ENCODE results near the gene BMP8B.
A peak's percentile ranks its signal among the peaks of the same experiment; 100 is the strongest.
"Not testable (repeated sequence)": the region's sequence is repeated elsewhere in the genome, so short reads cannot be mapped to it uniquely, and the experiment has no call there.

Gene BMP8B

GRCh38 chr1:39778463-39779099 lies 10.1 kb downstream of the BMP8B start:
- H3K4me3 ChIP-seq; H3K9me3 ChIP-seq; DNase-seq (ENCODE audit: low spot score in 2 of 2); in situ Hi-C loops (cut with MboI; ENCODE audit: low sequenced_read_pairs); H3K4me1 ChIP-seq; H3K27me3 ChIP-seq (ENCODE audit: low read depth); H3K36me3 ChIP-seq (replicated peaks): not testable (repeated sequence)

- in situ Hi-C loops (cut with MboI; ENCODE audit: low sequenced_read_pairs); H3K4me1 ChIP-seq; H3K36me3 ChIP-seq (replicated peaks); H3K27me3 ChIP-seq (ENCODE audit: low read depth); DNase-seq (ENCODE audit: low spot score in 2 of 2); H3K4me3 ChIP-seq; H3K9me3 ChIP-seq: not testable (repeated sequence)
Measured at GRCh38 chr1:39777896-39778295, 10.8 kb downstream of the BMP8B start.

- H3K4me1 ChIP-seq = peaks cover 9% of the 10 kb centered on the region
- no peaks in the 10 kb centered on the region for H3K27me3 ChIP-seq (ENCODE audit: low read depth)
- DNase-seq (ENCODE audit: low spot score in 2 of 2) = no peak
- in situ Hi-C loops (cut with MboI; ENCODE audit: low sequenced_read_pairs) = no loop called here
- H3K36me3 ChIP-seq (replicated peaks) = no peaks in the 10 kb centered on the region
- no peak overlapping the region for H3K4me3 ChIP-seq
- H3K9me3 ChIP-seq = no peaks in the 10 kb centered on the region
Measured at GRCh38 chr1:39777306-39777705, 11.4 kb downstream of the BMP8B start.

- Histone ChIP-seq H3K27me3 (ENCODE audit: low read depth) (no peaks in the 10 kb centered on the region), H3K36me3 (replicated peaks) (no peaks in the 10 kb centered on the region), H3K4me1 (peaks cover 9% of the 10 kb centered on the region), H3K4me3 (no peak overlapping the region), H3K9me3 (no peaks in the 10 kb centered on the region)
- in situ Hi-C loops (cut with MboI; ENCODE audit: low sequenced_read_pairs) = no loop called here
- DNase-seq (ENCODE audit: low spot score in 2 of 2) = peak in 1 of 2 experiments; percentile 50
Measured at GRCh38 chr1:39776886-39777285, 11.8 kb downstream of the BMP8B start.

- H3K36me3 ChIP-seq (replicated peaks) = no peaks in the 10 kb centered on the region
- H3K4me3 ChIP-seq = no peak overlapping the region
- no peaks in the 10 kb centered on the region for H3K9me3 ChIP-seq
- H3K27me3 ChIP-seq (ENCODE audit: low read depth) = no peaks in the 10 kb centered on the region
- in situ Hi-C loops (cut with MboI; ENCODE audit: low sequenced_read_pairs) = no loop called here
- peaks cover 9% of the 10 kb centered on the region for H3K4me1 ChIP-seq
- no peak for DNase-seq (ENCODE audit: low spot score in 2 of 2)
Measured at GRCh38 chr1:39776400-39776713, 12.3 kb downstream of the BMP8B start.

- in situ Hi-C loops (cut with MboI; ENCODE audit: low sequenced_read_pairs); H3K4me1 ChIP-seq; H3K36me3 ChIP-seq (replicated peaks); H3K27me3 ChIP-seq (ENCODE audit: low read depth); H3K4me3 ChIP-seq; H3K9me3 ChIP-seq; DNase-seq (ENCODE audit: low spot score in 2 of 2): not testable (repeated sequence)
Measured at GRCh38 chr1:39775676-39776399, 12.8 kb downstream of the BMP8B start.

- in situ Hi-C loops (cut with MboI; ENCODE audit: low sequenced_read_pairs); DNase-seq (ENCODE audit: low spot score in 2 of 2): not testable (repeated sequence)
Measured at GRCh38 chr1:39775141-39775540, 13.5 kb downstream of the BMP8B start.

GRCh38 chr1:39773369-39773979 lies 15.2 kb downstream of the BMP8B start:
- H3K4me1 ChIP-seq; H3K27me3 ChIP-seq (ENCODE audit: low read depth); in situ Hi-C loops (cut with MboI; ENCODE audit: low sequenced_read_pairs); H3K9me3 ChIP-seq; DNase-seq (ENCODE audit: low spot score in 2 of 2); H3K36me3 ChIP-seq (replicated peaks); H3K4me3 ChIP-seq: not testable (repeated sequence)

More at GRCh38 chr1:39775141-39775540, 13.5 kb downstream of the BMP8B start:
- H3K9me3 ChIP-seq; H3K4me1 ChIP-seq; H3K36me3 ChIP-seq (replicated peaks); H3K27me3 ChIP-seq (ENCODE audit: low read depth); H3K4me3 ChIP-seq: not testable (repeated sequence)

- H3K9me3 ChIP-seq; H3K4me3 ChIP-seq; DNase-seq (ENCODE audit: low spot score in 2 of 2); in situ Hi-C loops (cut with MboI; ENCODE audit: low sequenced_read_pairs); H3K27me3 ChIP-seq (ENCODE audit: low read depth); H3K36me3 ChIP-seq (replicated peaks); H3K4me1 ChIP-seq: not testable (repeated sequence)
Measured at GRCh38 chr1:39771022-39771532, 17.6 kb downstream of the BMP8B start, which contains the start of gene OXCT2. Gene OXCT2, minus strand, starts transcription at chr1:39771348. Its CDS starts 93 bp downstream, at chr1:39771255.

- H3K36me3 ChIP-seq (replicated peaks); H3K4me3 ChIP-seq; H3K9me3 ChIP-seq; H3K4me1 ChIP-seq; DNase-seq (ENCODE audit: low spot score in 2 of 2); in situ Hi-C loops (cut with MboI; ENCODE audit: low sequenced_read_pairs); H3K27me3 ChIP-seq (ENCODE audit: low read depth): not testable (repeated sequence)
Measured at GRCh38 chr1:39770100-39771021, 18.3 kb downstream of the BMP8B start.

- DNase-seq (ENCODE audit: low spot score in 2 of 2) = not testable (repeated sequence)
Measured at GRCh38 chr1:39769502-39769901, 19.2 kb downstream of the BMP8B start.

GRCh38 chr1:39766466-39766865 lies 22.2 kb downstream of the BMP8B start:
- DNase-seq (ENCODE audit: low spot score in 2 of 2); H3K36me3 ChIP-seq (replicated peaks); H3K4me1 ChIP-seq; H3K27me3 ChIP-seq (ENCODE audit: low read depth); in situ Hi-C loops (cut with MboI; ENCODE audit: low sequenced_read_pairs); H3K9me3 ChIP-seq; H3K4me3 ChIP-seq: not testable (repeated sequence)

More at GRCh38 chr1:39769502-39769901, 19.2 kb downstream of the BMP8B start:
- H3K4me3 ChIP-seq; H3K27me3 ChIP-seq (ENCODE audit: low read depth); H3K36me3 ChIP-seq (replicated peaks); H3K4me1 ChIP-seq; H3K9me3 ChIP-seq; in situ Hi-C loops (cut with MboI; ENCODE audit: low sequenced_read_pairs): not testable (repeated sequence)

GRCh38 chr1:39764512-39764911 lies 24.2 kb downstream of the BMP8B start:
- H3K27me3 ChIP-seq (ENCODE audit: low read depth); H3K9me3 ChIP-seq; H3K4me3 ChIP-seq; DNase-seq (ENCODE audit: low spot score in 2 of 2); H3K36me3 ChIP-seq (replicated peaks); in situ Hi-C loops (cut with MboI; ENCODE audit: low sequenced_read_pairs); H3K4me1 ChIP-seq: not testable (repeated sequence)
